K562 (cell line): ENCODE data around the gene MAP1LC3B2. TPM values are rescaled to one million over a fixed set of nuclear protein-coding genes. Genes with fewer than 3 reads are reported as not detected.

Source experiments
- ASH1L ChIP-seq: fragments of 450-650 bp; IDR thresholded peaks from 2 replicates; pipeline ENCODE4 v1.6.1; 2018; ENCODE audit warnings: borderline replicate concordance, mild to moderate bottlenecking, low read depth; ENCODE audit not compliant: partially characterized antibody
- CC2D1A ChIP-seq: fragments of 450-650 bp; IDR thresholded peaks from 2 replicates; pipeline ENCODE4 v1.6.1; 2017; ENCODE audit warnings: mild to moderate bottlenecking
- DEAF1 ChIP-seq: fragments of 450-650 bp; formaldehyde crosslinking; IDR thresholded peaks from 2 replicates; pipeline ENCODE4 v1.4.0; 2020; ENCODE audit warnings: mild to moderate bottlenecking, moderate library complexity
- E2F6 ChIP-seq, 2 experiments: IDR thresholded peaks; 2 replicates each; pipeline ENCODE4 v1.6.1; 2011; ENCODE audit warnings: borderline replicate concordance in 1 of 2, control low read depth in 1 of 2, low read depth in 1 of 2, low read length in 1 of 2, mild to moderate bottlenecking in 1 of 2, mixed read lengths in 1 of 2, moderate library complexity in 1 of 2; ENCODE audit not compliant: insufficient read depth in 1 of 2, insufficient read length in 1 of 2, poor library complexity in 1 of 2, severe bottlenecking in 1 of 2; ENCODE audit errors: extremely low read depth in 1 of 2
- ELF1 ChIP-seq: fragments of 200-800 bp; sonication (Bioruptor generic); IDR thresholded peaks from 2 replicates; pipeline ENCODE4 v1.6.1; 2016; ENCODE audit warnings: missing genetic modification characterization, missing compliant biosample characterization
- ERF ChIP-seq: fragments of 450-650 bp; formaldehyde crosslinking; IDR thresholded peaks from 2 replicates; pipeline ENCODE4 v1.4.0; 2020; ENCODE audit warnings: mild to moderate bottlenecking, mixed read lengths
- ETV1 ChIP-seq: fragments of 450-650 bp; conservative IDR thresholded peaks from 2 replicates; pipeline ENCODE4 v1.6.1; 2016; ENCODE audit warnings: missing genetic modification characterization, control low read depth, low read depth, missing compliant biosample characterization
- HCFC1 ChIP-seq: IDR thresholded peaks from 2 replicates; pipeline ENCODE4 v1.6.1; 2012; ENCODE audit warnings: low read depth, low read length, improper control_type of control experiment
- HEY1 ChIP-seq: fragments of 250-450 bp; sonication (Bioruptor Pico); IDR thresholded peaks from 2 replicates; pipeline ENCODE4 v1.5.0; 2020; ENCODE audit warnings: mild to moderate bottlenecking, moderate library complexity, borderline replicate concordance
- MXD1 ChIP-seq: fragments of 250-450 bp; sonication (Bioruptor Pico); IDR thresholded peaks from 2 replicates; pipeline ENCODE4 v1.8.0; 2021; ENCODE audit warnings: borderline replicate concordance, mild to moderate bottlenecking, moderate library complexity; ENCODE audit not compliant: poor library complexity, severe bottlenecking
- NR2C1 ChIP-seq, 2 experiments: fragments of 450-650 bp; IDR thresholded peaks; 2 replicates each; pipeline ENCODE4 v1.6.1; 2017; ENCODE audit warnings: mild to moderate bottlenecking in 2 of 2, antibody characterized with exemption in 1 of 2, inconsistent platforms in 1 of 2, missing compliant biosample characterization in 1 of 2, missing genetic modification characterization in 1 of 2
- PTTG1 ChIP-seq: fragments of 450-650 bp; IDR thresholded peaks from 2 replicates; pipeline ENCODE4 v1.6.1; 2016; ENCODE audit warnings: low read depth, mild to moderate bottlenecking, missing genetic modification characterization, missing compliant biosample characterization
- SFPQ ChIP-seq: fragments of 200-400 bp; formaldehyde crosslinking; IDR thresholded peaks from 2 replicates; pipeline ENCODE4 v1.6.1; 2017; ENCODE audit warnings: mild to moderate bottlenecking, low read depth, low read length, moderate library complexity
- STAT5B ChIP-seq: fragments of 250-450 bp; sonication (Bioruptor Pico); IDR thresholded peaks from 2 replicates; pipeline ENCODE4 v1.8.0; 2021; ENCODE audit warnings: mild to moderate bottlenecking, inconsistent platforms
- ZC3H4 ChIP-seq: sonication (generic); formaldehyde crosslinking; IDR thresholded peaks from 2 replicates; pipeline ENCODE4 v1.9.0; 2021; ENCODE audit warnings: missing genetic modification reagents, borderline replicate concordance
- ZEB2 ChIP-seq: fragments of 450-650 bp; IDR thresholded peaks from 2 replicates; pipeline ENCODE4 v1.6.1; 2016
- ZFX ChIP-seq: sonication (generic); formaldehyde crosslinking; IDR thresholded peaks from 2 replicates; pipeline ENCODE4 v1.8.0; 2022; ENCODE audit warnings: mild to moderate bottlenecking, missing genetic modification reagents, moderate library complexity
- ZNF212 ChIP-seq: fragments of 450-650 bp; formaldehyde crosslinking; IDR thresholded peaks from 2 replicates; pipeline ENCODE4 v1.4.0; 2020; ENCODE audit warnings: mild to moderate bottlenecking
- polyA plus RNA-seq, 8 experiments: library from polyadenylated mRNA; depleted of rRNA in 4 of 8; stranded (reverse) in 5 of 8; unstranded in 3 of 8; fragments of >200 nt; fragmentation: Nextera tagmentation in 2 of 8; fragmentation: Illumina TruSeq in 1 of 8; extraction: Ambion mirVana in 2 of 8; extraction: Trizol in 1 of 8; gene quantifications; 2 replicates each; pipeline versions ENCODE4 v1.2.1 to v1.2.3, GENCODE V29; 2011 to 2014; ENCODE audit warnings: inconsistent platforms in 1 of 8, missing spikeins in 1 of 8
- total RNA-seq, 7 experiments: library from RNA; depleted of rRNA in 6 of 7; stranded (reverse); fragments of >200 nt in 6 of 7; fragmentation: Illumina TruSeq in 2 of 7; extraction: Trizol in 2 of 7; gene quantifications; 2 replicates each; pipeline versions ENCODE4 v1.2.1 to v1.2.3, GENCODE V29; 2011 to 2021; ENCODE audit warnings: low replicate concordance in 1 of 7

The MAP1LC3B2 gene
- total and polyA plus RNA-seq, 9 of the 15 experiments (the other 6 are each of a cell fraction or from before 2014, with no cell fraction given) = 0.53 to 2.8 (median 0.76) TPM; not detected in 2

- TF ChIP-seq HEY1 (CRISPR knock-in tag) (no peak), SFPQ (no peak), NR2C1 (IDR thresholded peaks at IDR 0.05) (peak; percentile 25; the same call in 1 of the 2 replicates), NR2C1 (tag; IDR thresholded peaks at IDR 0.05) (no peak), ERF (CRISPR knock-in tag) (no peak), CC2D1A (no peak), STAT5B (CRISPR knock-in tag) (no peak), E2F6 (IDR thresholded peaks at IDR 0.05; ENCODE audit: borderline replicate concordance in 1 of 2, extremely low read depth in 1 of 2, insufficient read depth in 1 of 2, insufficient read length in 1 of 2, low read depth in 1 of 2, low read length in 1 of 2, poor library complexity in 1 of 2, severe bottlenecking in 1 of 2) (peak in 1 of 2 experiments; percentile 36), PTTG1 (no peak), HCFC1 (no peak), ASH1L (no peak), DEAF1 (no peak), MXD1 (no peak), ETV1 (no peak), ZNF212 (no peak), ZFX (CRISPR knock-in tag) (no peak), ZC3H4 (CRISPR knock-in tag) (no peak), ZEB2 (no peak), ELF1 (no peak)
These were observed 35.3 kb downstream of the MAP1LC3B2 start (continued) for GRCh38 chr12:116594325-116595038.
